Esophagus (tissue), 2 donors: ENCODE data around the gene MEDAG. TPM values are rescaled to one million over a fixed set of nuclear protein-coding genes. Genes with fewer than 3 reads are reported as not detected.

Source experiments
- H3K27ac ChIP-seq, 2 donors: one replicate each; pipeline ENCODE4 v1.5.1; 2013; ENCODE audit warnings: low read depth in 2 of 2, mild to moderate bottlenecking in 2 of 2, inconsistent platforms in 1 of 2, low read length in 1 of 2, moderate library complexity in 1 of 2
- H3K27me3 ChIP-seq, 2 donors: one replicate each; pipeline ENCODE4 v1.6.1; 2013; ENCODE audit warnings: low read length in 2 of 2, control low read depth in 1 of 2, mild to moderate bottlenecking in 1 of 2; ENCODE audit not compliant: insufficient read depth in 2 of 2, control insufficient read depth in 1 of 2
- H3K36me3 ChIP-seq, 2 donors: one replicate each; pipeline ENCODE4 v1.6.1; 2013; ENCODE audit warnings: low read length in 1 of 2; ENCODE audit not compliant: control insufficient read depth in 2 of 2, insufficient read depth in 2 of 2
- H3K4me1 ChIP-seq, 2 donors: one replicate each; pipeline ENCODE4 v1.6.1; 2013; ENCODE audit warnings: low read length in 1 of 2; ENCODE audit not compliant: control insufficient read depth in 2 of 2, insufficient read depth in 2 of 2
- H3K4me3 ChIP-seq, 2 donors: one replicate each; pipeline ENCODE4 v1.5.1; 2013; ENCODE audit warnings: low read length in 2 of 2, mild to moderate bottlenecking in 2 of 2, low read depth in 1 of 2, moderate library complexity in 1 of 2
- H3K9me3 ChIP-seq, 2 donors: one replicate each; pipeline ENCODE4 v1.6.1; 2013; ENCODE audit warnings: mild to moderate bottlenecking in 2 of 2, low read depth in 1 of 2, low read length in 1 of 2, moderate library complexity in 1 of 2; ENCODE audit not compliant: control insufficient read depth in 2 of 2, insufficient read depth in 1 of 2
- WGBS, 2 donors: extraction: QIAGEN DNeasy Blood & Tissue Kit; methylation state at CpG; one replicate each; pipeline ENCODE4 v1.1.7; 2013; 5-methylcytosine and 5-hydroxymethylcytosine counted together
- polyA plus RNA-seq, 2 donors: library from polyadenylated mRNA; stranded (reverse); fragments of 200-250 nt; gene quantifications; one replicate each; pipeline ENCODE4 v1.2.3, GENCODE V29; 2013
- donor health status: healthy with polysubstance abuse.
- donor health status: Bipolar disorder and iron deficiency.

The MEDAG gene
- polyA plus RNA-seq, 2 donors, result 1.5 to 1.7 TPM

DNA sequence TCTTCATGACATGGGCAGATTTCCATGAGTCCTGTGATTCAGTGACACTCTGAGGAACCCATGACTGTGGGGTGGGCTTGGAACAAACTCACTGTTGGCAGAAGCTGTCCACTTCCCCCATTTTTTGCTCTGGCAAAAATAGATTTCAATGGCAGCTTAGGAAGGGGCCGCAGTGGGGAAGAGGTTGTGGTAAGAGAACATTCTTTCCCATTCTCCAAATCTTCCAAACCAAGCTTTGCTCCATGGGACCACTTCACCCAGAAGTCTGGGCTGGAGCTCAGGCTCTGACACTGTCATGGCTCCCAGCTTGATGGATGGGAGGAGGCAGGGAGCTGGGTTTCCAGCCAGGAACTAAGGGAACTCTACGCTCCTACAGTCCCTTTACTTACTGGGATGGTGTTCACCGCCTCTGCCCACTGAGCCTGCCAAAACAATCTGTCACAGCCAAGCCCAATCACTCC lies 24.9 kb upstream of the MEDAG start:
- peaks cover 0 to 3% of the 10 kb centered on the region in 2 donors for H3K9me3 ChIP-seq
- WGBS, 2 donors, result 67 to 71% methylated on average over 3 of the region's 3 CpGs
- no peaks in the 10 kb centered on the region for H3K27me3 ChIP-seq
- no peaks in the 10 kb centered on the region for H3K36me3 ChIP-seq
- no peaks in the 10 kb centered on the region for H3K4me1 ChIP-seq
- no peak overlapping the region for H3K4me3 ChIP-seq
- peak overlapping the region; percentile 33 to 63 for H3K27ac ChIP-seq

DNA sequence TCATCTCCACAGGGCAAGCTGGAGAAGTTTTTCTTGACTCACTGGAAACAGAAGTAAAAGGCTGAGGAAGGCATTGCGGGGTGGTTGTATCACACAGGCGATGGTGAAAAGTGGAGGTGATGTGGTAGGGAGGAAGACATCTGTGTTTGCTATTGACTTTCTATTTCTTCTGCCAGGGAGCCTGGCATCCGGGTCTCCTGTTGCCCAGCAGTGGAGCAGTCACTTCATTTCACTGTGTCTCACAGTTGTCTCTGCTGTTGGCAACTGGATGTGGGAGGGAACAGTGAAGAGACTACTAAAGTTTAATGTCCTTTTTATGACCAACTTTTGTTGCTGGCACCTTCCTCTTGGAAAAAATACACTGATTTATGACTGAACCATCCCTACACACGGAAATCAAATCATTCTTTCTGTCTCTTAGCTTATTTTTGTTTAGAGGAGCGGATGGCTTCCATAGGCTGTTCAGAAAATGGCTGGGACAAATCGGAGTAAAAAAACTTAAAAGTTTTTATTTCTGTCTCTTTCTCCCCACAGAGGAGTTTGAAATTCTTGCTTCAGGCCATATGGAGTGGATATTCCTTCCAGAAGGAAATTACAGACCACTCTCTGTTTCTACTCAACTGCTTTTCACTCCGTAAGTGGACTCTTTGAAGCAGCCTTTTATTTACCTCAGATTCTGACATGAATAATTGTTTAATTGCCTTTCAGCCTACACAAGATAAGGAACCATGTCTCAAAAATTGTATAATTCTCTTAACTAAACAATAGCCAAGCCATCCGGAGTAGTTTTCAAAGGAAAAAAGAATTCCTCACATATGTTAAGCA lies 23.8 kb upstream of the MEDAG start:
- H3K27ac ChIP-seq, result no peak overlapping the region
- WGBS, 2 donors, result 60 to 68% methylated on average over 8 of the region's 8 CpGs
- H3K4me3 ChIP-seq, result no peak overlapping the region
- H3K27me3 ChIP-seq, result no peaks in the 10 kb centered on the region
- H3K9me3 ChIP-seq, result peaks cover 0 to 3% of the 10 kb centered on the region in 2 donors
- no peaks in the 10 kb centered on the region for H3K4me1 ChIP-seq
- H3K36me3 ChIP-seq, result no peaks in the 10 kb centered on the region

DNA sequence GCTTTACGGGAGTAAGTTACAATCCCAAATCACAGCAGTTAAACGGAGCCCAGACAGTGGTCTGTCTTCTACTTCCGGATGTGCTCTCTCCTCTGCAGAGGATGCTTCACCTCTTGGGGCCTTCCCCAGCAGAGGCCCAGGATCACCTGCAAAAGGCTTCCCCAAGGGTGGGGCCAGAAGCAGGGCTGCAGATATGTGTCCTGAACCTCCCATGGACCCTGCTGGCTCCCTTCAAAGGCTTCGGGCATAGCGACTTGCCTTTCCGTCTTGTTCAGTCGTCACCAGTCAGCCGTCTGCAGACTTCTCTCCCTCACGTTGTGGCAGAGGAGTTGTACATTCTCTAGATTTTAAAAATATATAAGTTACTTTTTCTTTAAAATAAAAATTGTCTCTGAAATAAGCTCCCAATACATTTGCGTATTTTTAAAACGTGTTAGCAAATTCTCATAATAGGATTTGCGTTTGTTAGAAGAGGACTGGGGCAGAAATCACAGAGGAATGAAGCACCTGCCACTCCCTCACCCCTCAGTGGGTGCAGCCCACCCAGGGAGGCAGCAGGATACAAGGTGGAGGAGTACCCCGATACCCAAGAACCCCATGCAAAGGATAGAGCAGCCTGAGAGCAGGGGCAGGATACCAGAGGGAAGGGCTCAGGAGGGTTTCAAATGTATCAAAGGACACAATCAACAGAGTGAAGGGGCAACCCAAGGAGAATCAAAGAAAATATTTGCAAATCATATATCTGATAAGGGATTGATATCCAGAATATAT lies 22.9 kb upstream of the MEDAG start:
- Histone ChIP-seq H3K36me3 (no peaks in the 10 kb centered on the region), H3K9me3 (peaks cover 0 to 3% of the 10 kb centered on the region in 2 donors), H3K27me3 (no peaks in the 10 kb centered on the region), H3K27ac (no peak overlapping the region), H3K4me3 (no peak overlapping the region), H3K4me1 (no peaks in the 10 kb centered on the region)
- 78 to 81% methylated on average over 13 of the region's 13 CpGs for WGBS, 2 donors

DNA sequence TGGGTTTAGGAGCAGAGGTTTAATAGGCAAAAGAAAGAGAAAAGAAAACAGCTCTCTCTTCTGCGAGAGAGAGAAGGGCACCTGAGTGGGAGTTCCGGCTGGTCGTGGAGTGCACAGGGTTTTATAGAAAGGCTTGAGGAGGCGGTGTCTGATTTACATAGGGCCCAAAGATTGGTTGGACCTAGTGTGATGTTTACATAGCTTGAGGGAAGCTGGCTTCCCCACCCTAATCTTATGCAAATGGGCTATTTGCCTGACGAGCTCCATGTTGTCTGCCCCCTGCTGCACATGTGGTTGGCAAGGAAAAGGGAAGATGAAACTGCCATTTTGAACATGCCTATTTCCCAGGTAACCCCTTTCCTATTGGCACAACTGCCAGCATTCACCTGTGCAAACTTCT lies 21.5 kb upstream of the MEDAG start:
- 76 to 85% methylated on average over 5 of the region's 5 CpGs for WGBS, 2 donors
- no peak overlapping the region for H3K27ac ChIP-seq
- no peak overlapping the region for H3K4me3 ChIP-seq
- no peaks in the 10 kb centered on the region for H3K27me3 ChIP-seq
- H3K4me1 ChIP-seq, result no peaks in the 10 kb centered on the region
- peaks cover 0 to 3% of the 10 kb centered on the region in 2 donors for H3K9me3 ChIP-seq
- H3K36me3 ChIP-seq, result no peaks in the 10 kb centered on the region

DNA sequence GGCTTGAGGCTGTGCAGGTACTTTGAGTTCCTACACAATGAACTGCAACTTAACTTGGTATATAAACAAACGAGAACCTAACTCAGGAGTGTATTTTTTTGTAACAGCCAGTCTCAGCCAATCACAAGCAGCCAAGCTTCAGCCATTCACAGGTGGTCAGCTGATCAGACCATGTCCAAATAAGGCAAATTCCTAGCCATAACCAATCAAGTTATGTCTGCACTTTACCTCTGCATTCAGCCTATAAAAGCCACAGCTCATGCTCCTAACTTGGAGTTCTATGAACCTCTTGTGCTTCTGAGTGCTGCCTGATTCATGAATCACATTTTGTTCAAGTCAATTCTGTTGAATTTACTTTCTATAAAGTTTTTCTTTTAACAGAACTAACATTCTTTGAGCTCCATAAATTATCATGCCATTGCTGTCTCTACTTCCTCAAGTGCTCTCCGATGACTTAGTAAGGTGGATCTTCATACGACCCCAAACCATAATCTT lies 16.8 kb upstream of the MEDAG start:
- Histone ChIP-seq H3K36me3 (no peaks in the 10 kb centered on the region), H3K4me1 (no peaks in the 10 kb centered on the region), H3K27me3 (peaks cover 0 to 3% of the 10 kb centered on the region in 2 donors), H3K9me3 (peaks cover 0 to 3% of the 10 kb centered on the region in 2 donors), H3K27ac (no peak overlapping the region), H3K4me3 (no peak overlapping the region)
- 88 to 93% methylated on average over 3 of the region's 3 CpGs for WGBS, 2 donors

DNA sequence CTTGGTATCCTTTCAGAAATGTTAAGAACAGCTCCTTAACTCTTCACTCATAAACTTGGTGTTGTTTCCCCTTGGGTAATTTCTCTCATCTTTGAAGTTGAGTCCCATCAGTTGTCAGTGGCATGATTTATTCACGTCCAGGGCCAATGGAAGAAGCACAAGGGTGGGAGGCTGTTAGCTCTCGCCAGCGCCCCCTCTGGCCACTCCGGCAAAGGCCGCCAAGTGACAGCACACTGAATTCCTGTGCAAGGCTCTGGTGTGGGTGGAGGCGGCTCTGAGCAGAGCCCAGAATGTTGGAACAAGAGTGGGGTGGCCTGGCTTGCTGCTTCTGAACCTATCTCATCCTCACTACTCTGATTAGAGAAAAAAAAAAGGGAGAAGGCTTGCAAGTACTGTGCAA lies 13.1 kb upstream of the MEDAG start:
- no peak overlapping the region for H3K27ac ChIP-seq
- 42% methylated on average over 6 of the region's 6 CpGs for WGBS, 2 donors
- no peaks in the 10 kb centered on the region for H3K36me3 ChIP-seq
- H3K9me3 ChIP-seq, result no peaks in the 10 kb centered on the region
- no peak overlapping the region for H3K4me3 ChIP-seq
- peaks cover 0 to 3% of the 10 kb centered on the region in 2 donors for H3K27me3 ChIP-seq
- H3K4me1 ChIP-seq, result no peaks in the 10 kb centered on the region

DNA sequence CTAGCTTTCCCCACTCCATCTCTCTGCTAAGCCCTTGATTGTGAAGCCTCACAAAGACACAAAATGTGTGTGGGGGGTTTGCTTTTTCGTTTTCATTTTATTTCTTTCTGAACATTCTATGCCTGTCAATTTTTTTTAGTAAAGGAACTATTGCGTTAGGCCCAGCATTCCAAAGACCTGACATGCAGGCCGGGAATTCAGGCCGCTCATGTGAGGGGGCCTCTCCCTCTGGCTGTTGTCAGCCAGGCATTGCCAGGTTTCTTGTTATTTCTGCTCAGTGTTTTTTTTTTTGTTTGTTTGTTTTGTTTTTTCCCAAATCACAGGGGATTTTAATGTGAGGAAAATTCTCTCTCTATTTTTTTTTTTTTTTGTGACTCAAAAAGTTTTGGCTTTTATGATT lies 10.3 kb upstream of the MEDAG start:
- WGBS, 2 donors, result 57 to 71% methylated on average over 4 of the region's 4 CpGs
- peaks cover 0 to 2% of the 10 kb centered on the region in 2 donors for H3K4me1 ChIP-seq
- no peak overlapping the region for H3K4me3 ChIP-seq
- H3K27me3 ChIP-seq, result peaks cover 0 to 3% of the 10 kb centered on the region in 2 donors
- no peaks in the 10 kb centered on the region for H3K9me3 ChIP-seq
- no peak overlapping the region for H3K27ac ChIP-seq
- H3K36me3 ChIP-seq, result no peaks in the 10 kb centered on the region

DNA sequence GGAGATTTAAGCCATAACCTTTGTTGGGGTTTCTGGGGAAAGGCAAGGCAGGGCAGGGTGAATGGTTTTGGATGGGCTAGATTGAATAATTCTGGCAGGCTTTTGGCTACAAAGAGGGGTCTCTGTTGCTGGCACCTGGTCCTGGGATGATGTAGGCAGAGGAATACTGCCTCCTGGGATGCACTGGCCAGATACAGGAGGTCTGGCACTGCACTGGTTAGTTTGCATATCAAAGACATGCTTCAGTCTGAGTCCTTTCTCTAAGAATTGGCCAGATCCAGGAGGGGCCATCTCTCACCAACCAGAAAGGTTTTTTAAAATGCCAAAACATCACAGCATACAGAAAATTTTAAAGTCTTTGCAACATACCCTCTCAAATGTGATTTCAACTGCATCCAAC lies 8.0 kb upstream of the MEDAG start:
- Histone ChIP-seq H3K9me3 (no peaks in the 10 kb centered on the region), H3K36me3 (no peaks in the 10 kb centered on the region), H3K27me3 (peaks cover 0 to 1% of the 10 kb centered on the region in 2 donors), H3K4me1 (peaks cover 0 to 2% of the 10 kb centered on the region in 2 donors), H3K27ac (no peak overlapping the region), H3K4me3 (no peak overlapping the region)

DNA sequence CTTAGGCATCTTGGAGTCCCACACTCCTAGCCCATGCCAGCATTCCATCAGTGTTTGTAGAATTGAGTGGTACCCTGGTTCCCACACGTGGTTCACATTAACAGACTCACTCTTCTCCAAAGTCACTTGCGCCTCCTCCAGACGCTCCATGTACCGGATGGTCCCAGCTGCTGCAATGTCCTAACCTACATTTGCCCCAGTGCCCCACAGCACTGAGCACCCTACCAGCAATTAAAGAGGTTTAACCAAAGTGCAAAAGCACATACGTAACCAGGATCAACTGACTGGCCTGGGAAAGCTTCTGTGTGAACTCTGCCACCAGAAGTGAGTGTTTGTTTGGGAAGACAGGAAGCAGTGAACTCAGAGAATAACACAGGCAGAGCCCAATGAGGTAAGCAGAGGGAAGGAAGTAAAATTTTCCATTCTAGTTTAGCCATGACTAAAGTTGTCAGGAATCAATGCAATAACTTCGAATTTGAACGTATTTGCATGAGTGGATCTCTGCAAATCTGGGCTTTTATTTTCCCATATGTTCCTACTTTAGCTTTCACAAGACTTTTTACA lies 7.3 kb upstream of the MEDAG start:
- peaks cover 0 to 2% of the 10 kb centered on the region in 2 donors for H3K4me1 ChIP-seq
- H3K27ac ChIP-seq, result peak overlapping the region in 1 of 2 donors; percentile 12
- H3K4me3 ChIP-seq, result no peak overlapping the region
- H3K36me3 ChIP-seq, result no peaks in the 10 kb centered on the region
- no peaks in the 10 kb centered on the region for H3K9me3 ChIP-seq
- no peaks in the 10 kb centered on the region for H3K27me3 ChIP-seq
- 63% methylated on average over 7 of the region's 7 CpGs for WGBS, 2 donors
